Fibroblast of the aortic adventitia (primary cell): ENCODE data around the gene CDC6. TPM values are rescaled to one million over a fixed set of nuclear protein-coding genes. Genes with fewer than 3 reads are reported as not detected.

Experiments used
- DNase-seq: peaks from one replicate; pipeline ENCODE4 v3.0.0-alpha.2; 2010; ENCODE audit warnings: low read depth
- H3K4me3 ChIP-seq: 2 replicates; pipeline ENCODE4 v1.5.1; 2011; ENCODE audit warnings: low read depth, mild to moderate bottlenecking, control low read depth, low read length, moderate library complexity
- CTCF ChIP-seq: IDR thresholded peaks from 2 replicates; pipeline ENCODE4 v1.5.1; 2011; ENCODE audit warnings: mild to moderate bottlenecking, low read length, control low read depth, inconsistent platforms; ENCODE audit not compliant: insufficient read depth
- total RNA-seq: library from RNA; depleted of rRNA; stranded (reverse); fragments of >200 nt; gene quantifications from 2 replicates; pipeline ENCODE4 v1.2.3, GENCODE V29; 2012; ENCODE audit warnings: low replicate concordance

The CDC6 gene
- total RNA-seq, 1 donor, result 40.4 TPM

GRCh38 chr17:40309949-40310510 is 22.4 kb downstream of the CDC6 start:
- no peak overlapping the region for H3K4me3 ChIP-seq
- no peak for DNase-seq
- TF ChIP-seq CTCF, result no peak

DNA sequence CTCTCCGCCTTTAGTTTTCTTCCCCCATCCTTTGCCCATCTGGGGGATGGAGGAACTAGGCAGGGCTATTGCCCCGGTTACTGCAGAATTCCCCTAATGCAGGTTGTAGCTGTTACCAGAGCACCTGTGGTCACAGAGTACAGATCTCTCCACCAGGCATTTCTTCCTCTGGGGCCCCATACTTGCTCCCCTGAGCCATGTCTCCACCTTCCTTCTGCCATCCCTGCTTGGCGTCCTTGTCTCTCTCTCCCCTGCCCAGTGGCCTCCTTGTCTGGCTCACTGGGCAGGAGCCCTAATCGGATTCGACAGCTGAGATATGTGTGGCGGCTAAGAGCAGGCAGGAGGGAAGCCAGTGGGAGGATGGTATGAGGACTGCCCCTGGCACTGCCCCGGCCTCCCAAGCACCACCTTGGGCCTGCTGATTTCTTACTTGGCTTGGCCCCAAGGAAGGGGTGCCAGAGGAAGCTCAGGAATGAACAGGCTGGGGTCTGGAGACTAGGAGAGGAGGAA is 23.3 kb downstream of the CDC6 start:
- DNase-seq, result no peak
- no peak for TF ChIP-seq CTCF
- no peak overlapping the region for H3K4me3 ChIP-seq

DNA sequence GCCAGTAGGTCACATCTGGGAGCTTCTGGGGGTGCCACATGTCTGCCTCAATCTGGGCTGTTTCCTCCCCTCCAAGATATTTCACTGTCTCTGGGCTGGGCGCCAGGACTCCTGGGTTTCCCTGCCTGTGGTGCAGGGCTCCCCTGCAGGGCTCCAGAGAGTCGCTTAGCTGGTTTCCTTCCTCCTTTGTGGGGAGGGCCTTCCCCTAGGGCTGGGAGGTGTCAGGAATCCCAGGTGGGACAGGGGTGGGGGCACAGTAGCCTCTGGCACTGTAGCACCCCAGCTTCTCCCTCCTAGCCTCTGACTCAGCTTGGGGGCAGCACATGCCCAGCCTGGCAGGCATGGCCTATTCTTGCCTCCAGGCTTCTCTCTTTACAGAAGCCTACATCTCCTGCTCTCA is 23.9 kb downstream of the CDC6 start:
- H3K4me3 ChIP-seq, result no peak overlapping the region
- peak; percentile 39 for DNase-seq
- no peak for TF ChIP-seq CTCF

- no peak overlapping the region for H3K4me3 ChIP-seq
These were observed 24.6 kb downstream of the CDC6 start for GRCh38 chr17:40312131-40312731.

DNA sequence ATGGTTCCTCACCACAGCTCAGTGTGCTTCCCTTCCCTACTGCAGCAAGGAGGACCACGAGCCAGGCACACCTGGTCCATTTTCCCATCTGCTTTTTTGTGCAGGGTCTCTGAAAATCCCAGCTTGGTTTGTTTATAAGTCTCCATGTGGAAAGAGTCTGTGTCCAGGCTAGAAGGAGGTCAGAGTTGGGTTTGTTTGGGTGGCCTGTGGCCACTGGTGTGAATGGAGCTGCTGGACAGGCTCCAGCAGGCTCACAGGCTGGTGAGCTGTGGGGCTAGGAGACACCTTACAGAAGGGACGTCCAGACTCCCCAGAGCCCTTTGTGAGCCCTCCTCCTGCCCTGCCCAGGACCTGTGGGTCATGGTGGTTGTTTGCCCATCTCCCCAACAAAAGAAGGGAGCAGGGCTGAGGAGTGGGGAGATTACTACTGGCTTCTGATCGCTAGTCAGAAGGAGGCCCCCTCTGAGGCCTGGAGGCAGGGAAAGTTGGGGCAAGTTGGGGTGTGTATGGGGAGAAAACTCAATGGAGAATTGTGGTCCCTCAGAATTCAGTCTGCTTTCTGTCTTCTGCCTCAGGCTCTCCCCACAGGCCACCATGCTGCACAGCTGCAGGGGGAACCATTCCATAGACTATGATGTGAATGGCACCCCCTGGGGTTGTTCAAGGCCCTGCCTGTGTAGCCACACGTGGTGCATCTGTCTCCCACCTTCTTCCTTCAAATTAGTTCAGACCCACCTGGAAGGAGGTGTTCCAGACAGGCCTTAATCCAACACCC is 25.4 kb downstream of the CDC6 start:
- no peak overlapping the region for H3K4me3 ChIP-seq
- TF ChIP-seq CTCF, result no peak
- DNase-seq, result no peak

More at GRCh38 chr17:40312131-40312731, 24.6 kb downstream of the CDC6 start:
- no peak for DNase-seq
- no peak for TF ChIP-seq CTCF

DNA sequence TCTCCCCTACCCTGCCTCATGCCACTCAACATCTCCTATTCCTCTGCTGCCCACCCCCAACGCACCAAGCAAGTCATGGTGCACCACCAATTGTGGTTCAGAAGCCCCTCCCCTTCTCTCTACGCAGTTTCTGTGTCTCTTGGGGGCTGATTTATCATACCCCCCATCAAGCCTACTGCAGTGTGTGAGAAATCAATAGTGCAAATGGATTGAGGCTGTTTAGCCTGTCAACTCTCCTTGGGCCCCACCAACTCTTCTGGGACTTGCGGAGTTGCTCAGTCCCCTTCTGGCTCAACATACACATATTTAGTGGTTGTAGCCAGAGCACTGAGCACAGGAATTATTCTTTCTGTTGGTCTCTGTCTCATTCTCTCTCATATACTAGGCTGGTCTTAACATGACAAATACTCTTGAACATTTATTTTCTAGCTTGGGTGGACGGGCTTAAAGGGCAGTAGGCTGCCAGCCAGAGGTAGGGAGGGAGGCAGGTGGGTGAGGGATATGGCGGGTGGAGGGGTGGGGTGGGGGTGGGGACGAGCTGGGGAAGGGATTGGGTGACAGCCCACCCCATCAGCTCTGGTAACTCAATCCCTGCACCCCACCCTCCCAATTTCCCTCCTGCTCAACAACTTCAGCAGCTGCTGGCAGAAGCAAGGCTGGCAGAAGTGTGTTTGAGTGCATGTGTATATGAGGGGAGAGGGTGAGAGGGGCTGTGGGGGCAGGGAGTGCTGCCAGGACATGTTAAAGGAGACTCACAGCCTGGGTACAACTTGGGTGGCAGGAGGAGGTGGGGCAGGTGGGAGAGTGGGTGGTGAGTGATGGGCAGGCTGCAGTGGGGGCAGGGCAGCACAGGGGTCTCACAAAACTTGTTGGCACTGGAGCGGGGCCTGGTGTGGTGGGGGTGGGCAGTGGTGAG is 26.2 kb downstream of the CDC6 start:
- H3K4me3 ChIP-seq, result no peak overlapping the region
- DNase-seq, result no peak
- no peak for TF ChIP-seq CTCF
